Neuronal stem cell (in vitro differentiated cells): ENCODE data around the gene AOC2.
"Not testable (repeated sequence)": the region's sequence is repeated elsewhere in the genome, so short reads cannot be mapped to it uniquely, and the experiment has no call there.

Source experiments
- DNase-seq: peaks from one replicate; pipeline ENCODE4 v3.0.0-alpha.2; 2013; ENCODE audit warnings: low spot score
- H2AFZ ChIP-seq: one replicate; pipeline ENCODE4 v1.6.1; 2013; ENCODE audit warnings: mild to moderate bottlenecking, low read length, inconsistent platforms
- H2AK5ac ChIP-seq: 2 replicates; pipeline ENCODE4 v1.6.1; 2013; ENCODE audit warnings: low read depth, mild to moderate bottlenecking, inconsistent platforms, low read length, moderate library complexity, mixed read lengths
- H2BK120ac ChIP-seq: 2 replicates; pipeline ENCODE4 v1.6.1; 2013; ENCODE audit warnings: low read depth, mild to moderate bottlenecking, inconsistent platforms, low read length, moderate library complexity, mixed read lengths
- H2BK12ac ChIP-seq: one replicate; pipeline ENCODE4 v1.6.1; 2013; ENCODE audit warnings: low read length, inconsistent platforms
- H2BK15ac ChIP-seq: 2 replicates; pipeline ENCODE4 v1.6.1; 2013; ENCODE audit warnings: mild to moderate bottlenecking, low read length, inconsistent platforms, mixed read lengths
- H2BK5ac ChIP-seq: one replicate; pipeline ENCODE4 v1.6.1; 2013; ENCODE audit warnings: inconsistent platforms, mild to moderate bottlenecking, low read length, moderate library complexity
- H3K14ac ChIP-seq: one replicate; pipeline ENCODE4 v1.6.1; 2013; ENCODE audit warnings: low read length, inconsistent platforms
- H3K18ac ChIP-seq: 2 replicates; pipeline ENCODE4 v1.6.1; 2013; ENCODE audit warnings: low read length, inconsistent platforms
- H3K23ac ChIP-seq: 2 replicates; pipeline ENCODE4 v1.6.1; 2013; ENCODE audit warnings: low read depth, mild to moderate bottlenecking, mixed read lengths, low read length, inconsistent platforms; ENCODE audit not compliant: poor library complexity
- H3K27ac ChIP-seq: replicated peaks from 3 replicates; pipeline ENCODE4 v1.5.1; 2013; ENCODE audit warnings: low read length, inconsistent platforms
- H3K27me3 ChIP-seq, 3 experiments: 2 replicates each; pipeline ENCODE4 v1.6.1; 2013; ENCODE audit warnings: low read length in 3 of 3, mild to moderate bottlenecking in 2 of 3, inconsistent platforms in 1 of 3, low read depth in 1 of 3, mixed read lengths in 1 of 3, moderate library complexity in 1 of 3; ENCODE audit not compliant: control insufficient read depth in 3 of 3, insufficient read depth in 3 of 3
- H3K36me3 ChIP-seq, 2 donors: replicated peaks in 1 of 2; 2 replicates each; pipeline ENCODE4 v1.6.1; 2013; ENCODE audit warnings: low read length in 2 of 2; ENCODE audit not compliant: control insufficient read depth in 2 of 2, insufficient read depth in 2 of 2
- H3K4ac ChIP-seq: 2 replicates; pipeline ENCODE4 v1.6.1; 2013; ENCODE audit warnings: inconsistent platforms, mild to moderate bottlenecking, low read length, moderate library complexity
- H3K4me1 ChIP-seq, 2 donors: 1 replicate in 1 of 2; 2 replicates in 1 of 2; pipeline ENCODE4 v1.6.1; 2013; ENCODE audit warnings: low read length in 2 of 2, low read depth in 1 of 2; ENCODE audit not compliant: control insufficient read depth in 2 of 2, insufficient read depth in 1 of 2
- H3K4me2 ChIP-seq: one replicate; pipeline ENCODE4 v1.6.1; 2013; ENCODE audit warnings: mild to moderate bottlenecking, low read length, inconsistent platforms; ENCODE audit not compliant: insufficient read depth, poor library complexity, severe bottlenecking
- H3K4me3 ChIP-seq, 2 donors: 2 replicates each; pipeline ENCODE4 v1.5.1; 2013; ENCODE audit warnings: low read length in 2 of 2, mild to moderate bottlenecking in 2 of 2, inconsistent platforms in 1 of 2, moderate library complexity in 1 of 2
- H3K79me1 ChIP-seq: one replicate; pipeline ENCODE4 v1.6.1; 2013; ENCODE audit warnings: low read depth, mild to moderate bottlenecking, inconsistent platforms, low read length, moderate library complexity
- H3K9ac ChIP-seq: one replicate; pipeline ENCODE4 v1.6.1; 2013; ENCODE audit warnings: mild to moderate bottlenecking, low read depth, low read length, inconsistent platforms; ENCODE audit not compliant: poor library complexity
- H3K9me3 ChIP-seq, 2 donors: replicated peaks in 1 of 2; 2 replicates each; pipeline versions ENCODE3 to v1.6.1; 2013; ENCODE audit warnings: low read length in 2 of 2, mild to moderate bottlenecking in 2 of 2, inconsistent platforms in 1 of 2, low read depth in 1 of 2, mixed read lengths in 1 of 2, moderate library complexity in 1 of 2; ENCODE audit not compliant: control insufficient read depth in 2 of 2, insufficient read depth in 1 of 2
- H4K8ac ChIP-seq: one replicate; pipeline ENCODE4 v1.6.1; 2013; ENCODE audit warnings: low read depth, mild to moderate bottlenecking, inconsistent platforms, low read length, moderate library complexity
- H4K91ac ChIP-seq: one replicate; pipeline ENCODE4 v1.6.1; 2013; ENCODE audit warnings: low read length, low read depth, mild to moderate bottlenecking, inconsistent platforms; ENCODE audit not compliant: poor library complexity
- WGBS, 2 donors: extraction: QIAGEN DNeasy Blood & Tissue Kit; methylation state at CpG; one replicate each; pipeline ENCODE4 v1.1.7; 2013; ENCODE audit warnings: missing lambda C conversion rate in 2 of 2, mixed read lengths in 1 of 2; ENCODE audit not compliant: insufficient read length in 2 of 2, insufficient replicate concordance in 1 of 2; ENCODE audit errors: extremely low coverage in 2 of 2; 5-methylcytosine and 5-hydroxymethylcytosine counted together

AOC2 gene

GRCh38 chr17:42866216-42866615 lies 21.8 kb downstream of the AOC2 start:
- H2BK15ac ChIP-seq, result no peak overlapping the region
- no peak overlapping the region for H3K18ac ChIP-seq
- no peak overlapping the region for H2AFZ ChIP-seq
- H3K9me3 ChIP-seq, result peaks cover 2 to 6% of the 10 kb centered on the region in 2 donors
- H3K4me2 ChIP-seq, result no peak overlapping the region
- no peak overlapping the region for H3K4ac ChIP-seq
- no peak overlapping the region for H2AK5ac ChIP-seq
- peaks cover 0 to 23% (median 0%) of the 10 kb centered on the region in 3 experiments for H3K27me3 ChIP-seq
- peak overlapping the region; percentile 32 for H3K14ac ChIP-seq
- no peak overlapping the region for H2BK5ac ChIP-seq
- no peaks in the 10 kb centered on the region for H3K36me3 ChIP-seq
- no peak overlapping the region for H2BK120ac ChIP-seq
- H3K9ac ChIP-seq, result no peak overlapping the region
- no peak overlapping the region for H4K91ac ChIP-seq
- H4K8ac ChIP-seq, result no peak overlapping the region
- H3K4me3 ChIP-seq, result no peak overlapping the region
- H3K27ac ChIP-seq, result no peak overlapping the region
- H2BK12ac ChIP-seq, result no peak overlapping the region
- peaks cover 3 to 4% of the 10 kb centered on the region in 2 donors for H3K4me1 ChIP-seq
- H3K23ac ChIP-seq, result no peak overlapping the region
- H3K79me1 ChIP-seq, result no peaks in the 10 kb centered on the region
- DNase-seq, result no peak
- no CpG with 5 or more reads among the region's 4 CpGs for WGBS, 2 donors

GRCh38 chr17:42866631-42867575 lies 22.5 kb downstream of the AOC2 start:
- Histone ChIP-seq H3K79me1 (no peaks in the 10 kb centered on the region), H3K4ac (no peak overlapping the region), H3K27me3 (peaks cover 0 to 23% (median 0%) of the 10 kb centered on the region in 3 experiments), H2BK12ac (no peak overlapping the region), H3K36me3 (no peaks in the 10 kb centered on the region), H3K18ac (no peak overlapping the region), H2AK5ac (no peak overlapping the region), H3K4me3 (no peak overlapping the region), H4K8ac (no peak overlapping the region), H3K4me1 (peaks cover 3 to 4% of the 10 kb centered on the region in 2 donors), H2BK15ac (no peak overlapping the region), H2AFZ (no peak overlapping the region), H3K9ac (no peak overlapping the region), H3K14ac (peak overlapping the region; percentile 32), H3K9me3 (peaks cover 4 to 11% of the 10 kb centered on the region in 2 donors), H3K4me2 (no peak overlapping the region), H2BK5ac (no peak overlapping the region), H4K91ac (no peak overlapping the region), H3K27ac (no peak overlapping the region), H2BK120ac (no peak overlapping the region), H3K23ac (no peak overlapping the region)
- no CpG with 5 or more reads among the region's 12 CpGs for WGBS, 2 donors
- no peak for DNase-seq

GRCh38 chr17:42867694-42868261 lies 23.4 kb downstream of the AOC2 start:
- not testable (repeated sequence) for H3K14ac ChIP-seq, H2BK120ac ChIP-seq, H3K79me1 ChIP-seq, H2AFZ ChIP-seq, H4K8ac ChIP-seq, H2BK15ac ChIP-seq, H2BK12ac ChIP-seq, H2AK5ac ChIP-seq, H3K18ac ChIP-seq, H4K91ac ChIP-seq, H3K4me3 ChIP-seq, H3K36me3 ChIP-seq, H2BK5ac ChIP-seq, DNase-seq, H3K23ac ChIP-seq, H3K4me1 ChIP-seq, H3K4me2 ChIP-seq, H3K4ac ChIP-seq, H3K27ac ChIP-seq, H3K9ac ChIP-seq
- no CpG with 5 or more reads among the region's 21 CpGs for WGBS, 2 donors
- Histone ChIP-seq H3K9me3 (peaks cover 4 to 11% of the 10 kb centered on the region in 2 donors), H3K27me3 (peaks cover 0 to 23% (median 0%) of the 10 kb centered on the region in 3 experiments)

- H2BK12ac ChIP-seq, result no peak overlapping the region
- H3K36me3 ChIP-seq, result no peaks in the 10 kb centered on the region
- H3K9ac ChIP-seq, result no peak overlapping the region
- H3K27ac ChIP-seq, result no peak overlapping the region
- no peak for DNase-seq
- no peak overlapping the region for H2AK5ac ChIP-seq
- H3K27me3 ChIP-seq, result peaks cover 0 to 29% (median 0%) of the 10 kb centered on the region in 3 experiments
- H3K4me2 ChIP-seq, result no peak overlapping the region
- H3K23ac ChIP-seq, result no peak overlapping the region
- no peak overlapping the region for H3K18ac ChIP-seq
- no peak overlapping the region for H3K14ac ChIP-seq
- no peak overlapping the region for H2BK120ac ChIP-seq
- no peaks in the 10 kb centered on the region for H3K79me1 ChIP-seq
- peaks cover 4 to 11% of the 10 kb centered on the region in 2 donors for H3K9me3 ChIP-seq
- H3K4ac ChIP-seq, result no peak overlapping the region
- H4K8ac ChIP-seq, result no peak overlapping the region
- no CpG with 5 or more reads among the region's 12 CpGs for WGBS, 2 donors
- no peak overlapping the region for H4K91ac ChIP-seq
- no peak overlapping the region for H2AFZ ChIP-seq
- H2BK5ac ChIP-seq, result no peak overlapping the region
- peaks cover 3 to 4% of the 10 kb centered on the region in 2 donors for H3K4me1 ChIP-seq
- H3K4me3 ChIP-seq, result no peak overlapping the region
- H2BK15ac ChIP-seq, result no peak overlapping the region
Observed at GRCh38 chr17:42868338-42868737, 24.0 kb downstream of the AOC2 start.
